Suprapubic skin (tissue), 4 donors: ENCODE data around the gene MAGI1. TPM values are rescaled to one million over a fixed set of nuclear protein-coding genes. Genes with fewer than 3 reads are reported as not detected.

Experiments
- DNase-seq, 2 donors: peaks; one replicate each; pipeline ENCODE4 v3.0.0-alpha.2; 2019; ENCODE audit warnings: low spot score in 2 of 2
- H3K27ac ChIP-seq: fragments of 200-600 bp; sonication (generic); one replicate; pipeline ENCODE4 v1.5.1; 2019
- H3K27me3 ChIP-seq: fragments of 200-600 bp; sonication (generic); one replicate; pipeline ENCODE4 v1.5.1; 2019
- H3K36me3 ChIP-seq: fragments of 200-600 bp; sonication (generic); one replicate; pipeline ENCODE4 v1.5.1; 2019
- H3K4me1 ChIP-seq: fragments of 200-600 bp; sonication (generic); one replicate; pipeline ENCODE4 v1.5.1; 2019
- H3K4me3 ChIP-seq: fragments of 200-600 bp; sonication (generic); one replicate; pipeline ENCODE4 v1.5.1; 2019; ENCODE audit warnings: mild to moderate bottlenecking
- H3K9me3 ChIP-seq: fragments of 200-600 bp; sonication (generic); one replicate; pipeline ENCODE4 v1.5.1; 2019
- CTCF ChIP-seq, 2 donors: fragments of 200-600 bp in 1 of 2; fragments of 450-650 bp in 1 of 2; sonication (generic) in 1 of 2; IDR thresholded peaks; one replicate each; pipeline ENCODE4 v1.5.1; 2016 to 2019; ENCODE audit warnings: antibody characterized with exemption in 2 of 2, mild to moderate bottlenecking in 1 of 2, moderate library complexity in 1 of 2
- EP300 ChIP-seq: sonication (generic); formaldehyde crosslinking; IDR thresholded peaks from one replicate; pipeline ENCODE4 v1.6.1; 2017; ENCODE audit warnings: antibody characterized with exemption
- POLR2A ChIP-seq, 2 donors: fragments of 450-650 bp; IDR thresholded peaks; one replicate each; pipeline ENCODE4 v1.6.1; 2017; ENCODE audit warnings: antibody characterized with exemption in 2 of 2, mild to moderate bottlenecking in 2 of 2, moderate library complexity in 2 of 2
- POLR2AphosphoS5 ChIP-seq, 3 donors: sonication (generic); formaldehyde crosslinking; IDR thresholded peaks; one replicate each; pipeline ENCODE4 v1.6.1; 2017; ENCODE audit warnings: antibody characterized with exemption in 3 of 3
- WGBS: methylation state at CpG from one replicate; pipeline ENCODE4 v1.1.5; 2018; 5-methylcytosine and 5-hydroxymethylcytosine counted together
- total RNA-seq, 4 donors: library from RNA; depleted of rRNA; stranded (reverse); fragments of >200 nt; gene quantifications; one replicate each; pipeline ENCODE4 v1.1.0, GENCODE V29; 2016

The MAGI1 gene
- total RNA-seq, 4 donors from 2014 or later = 37.9 to 71.5 (median 48.6) TPM

GRCh38 chr3:65322910-65323309, 715.8 kb downstream of the MAGI1 start:
- no peak for DNase-seq
- H3K4me1 ChIP-seq = no peaks in the 10 kb centered on the region
- WGBS = 92% methylated on average over 7 of the region's 7 CpGs
- H3K27ac ChIP-seq = no peak overlapping the region
- H3K36me3 ChIP-seq = no peaks in the 10 kb centered on the region
- H3K9me3 ChIP-seq = no peaks in the 10 kb centered on the region
- no peak for TF ChIP-seq CTCF (IDR thresholded peaks at IDR 0.05)
- TF ChIP-seq POLR2A (IDR thresholded peaks at IDR 0.05) = no peak
- no peak for TF ChIP-seq EP300
- TF ChIP-seq POLR2AphosphoS5 (IDR thresholded peaks at IDR 0.05) = no peak
- H3K4me3 ChIP-seq = no peak overlapping the region
- no peaks in the 10 kb centered on the region for H3K27me3 ChIP-seq

GRCh38 chr3:65318231-65318630, 720.5 kb downstream of the MAGI1 start:
- H3K27ac ChIP-seq = no peak overlapping the region
- H3K27me3 ChIP-seq = no peaks in the 10 kb centered on the region
- WGBS = 100% methylated on average over 1 of the region's 1 CpG
- no peak overlapping the region for H3K4me3 ChIP-seq
- H3K36me3 ChIP-seq = no peaks in the 10 kb centered on the region
- H3K4me1 ChIP-seq = no peaks in the 10 kb centered on the region
- no peak for DNase-seq
- TF ChIP-seq POLR2AphosphoS5 (IDR thresholded peaks at IDR 0.05) = no peak
- TF ChIP-seq CTCF (IDR thresholded peaks at IDR 0.05) = no peak
- no peak for TF ChIP-seq POLR2A (IDR thresholded peaks at IDR 0.05)
- peaks cover 4% of the 10 kb centered on the region for H3K9me3 ChIP-seq

GRCh38 chr3:65314916-65315315, 723.8 kb downstream of the MAGI1 start:
- TF ChIP-seq EP300 (no peak), POLR2AphosphoS5 (IDR thresholded peaks at IDR 0.05) (no peak), CTCF (IDR thresholded peaks at IDR 0.05) (no peak), POLR2A (IDR thresholded peaks at IDR 0.05) (no peak)
- Histone ChIP-seq H3K36me3 (no peaks in the 10 kb centered on the region), H3K4me1 (no peaks in the 10 kb centered on the region), H3K9me3 (peaks cover 4% of the 10 kb centered on the region), H3K27me3 (no peaks in the 10 kb centered on the region), H3K4me3 (no peak overlapping the region), H3K27ac (no peak overlapping the region)
- 65% methylated on average over 1 of the region's 1 CpG for WGBS
- DNase-seq = no peak

GRCh38 chr3:65314269-65314668, 724.4 kb downstream of the MAGI1 start:
- TF ChIP-seq CTCF (IDR thresholded peaks at IDR 0.05) (no peak), POLR2A (IDR thresholded peaks at IDR 0.05) (no peak), EP300 (no peak), POLR2AphosphoS5 (IDR thresholded peaks at IDR 0.05) (no peak)
- no peaks in the 10 kb centered on the region for H3K4me1 ChIP-seq
- H3K9me3 ChIP-seq = peaks cover 4% of the 10 kb centered on the region
- no peaks in the 10 kb centered on the region for H3K27me3 ChIP-seq
- no peak for DNase-seq
- WGBS = 62% methylated on average over 4 of the region's 4 CpGs
- no peak overlapping the region for H3K4me3 ChIP-seq
- no peaks in the 10 kb centered on the region for H3K36me3 ChIP-seq
- no peak overlapping the region for H3K27ac ChIP-seq

- DNase-seq = no peak
These were observed 725.1 kb downstream of the MAGI1 start for GRCh38 chr3:65313666-65314065.

More at GRCh38 chr3:65313666-65314065, 725.1 kb downstream of the MAGI1 start:
- 77% methylated on average over 2 of the region's 2 CpGs for WGBS
- H3K27me3 ChIP-seq = no peaks in the 10 kb centered on the region
- H3K4me3 ChIP-seq = no peak overlapping the region
- peaks cover 4% of the 10 kb centered on the region for H3K9me3 ChIP-seq
- no peaks in the 10 kb centered on the region for H3K4me1 ChIP-seq
- TF ChIP-seq CTCF (IDR thresholded peaks at IDR 0.05) (no peak), EP300 (no peak), POLR2AphosphoS5 (IDR thresholded peaks at IDR 0.05) (no peak), POLR2A (IDR thresholded peaks at IDR 0.05) (no peak)
- H3K36me3 ChIP-seq = no peaks in the 10 kb centered on the region
- no peak overlapping the region for H3K27ac ChIP-seq
